Sigmoid colon (tissue), 4 donors: ENCODE measurements around the gene MAPT.

ENCODE experiments used
- EP300 ChIP-seq, 4 donors: sonication (generic); formaldehyde crosslinking; IDR thresholded peaks; one replicate each; pipeline ENCODE4 v1.6.1; 2017; ENCODE audit warnings: antibody characterized with exemption in 4 of 4
- TF ChIP-seq, protein P1 (sequence below), 4 experiments: fragments of 450-650 bp in 3 of 4; fragments of 200-600 bp in 1 of 4; IDR thresholded peaks; one replicate each; pipeline ENCODE4 v1.5.1; 2016 to 2019; ENCODE audit warnings: antibody characterized with exemption in 4 of 4, mild to moderate bottlenecking in 3 of 4, moderate library complexity in 2 of 4

DNA sequence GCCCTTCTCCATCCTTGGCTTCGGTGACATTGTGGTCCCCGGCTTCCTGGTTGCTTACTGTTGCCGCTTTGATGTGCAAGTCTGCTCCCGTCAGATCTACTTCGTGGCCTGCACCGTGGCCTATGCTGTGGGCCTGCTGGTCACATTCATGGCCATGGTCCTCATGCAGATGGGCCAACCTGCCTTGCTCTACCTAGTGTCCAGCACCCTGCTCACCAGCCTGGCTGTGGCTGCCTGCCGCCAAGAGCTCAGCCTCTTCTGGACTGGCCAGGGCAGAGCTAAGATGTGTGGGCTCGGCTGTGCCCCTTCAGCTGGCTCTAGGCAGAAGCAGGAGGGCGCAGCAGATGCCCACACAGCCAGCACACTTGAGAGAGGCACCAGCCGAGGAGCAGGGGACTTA, 48.1 kb upstream of the MAPT start:
- TF ChIP-seq, protein P1, sequence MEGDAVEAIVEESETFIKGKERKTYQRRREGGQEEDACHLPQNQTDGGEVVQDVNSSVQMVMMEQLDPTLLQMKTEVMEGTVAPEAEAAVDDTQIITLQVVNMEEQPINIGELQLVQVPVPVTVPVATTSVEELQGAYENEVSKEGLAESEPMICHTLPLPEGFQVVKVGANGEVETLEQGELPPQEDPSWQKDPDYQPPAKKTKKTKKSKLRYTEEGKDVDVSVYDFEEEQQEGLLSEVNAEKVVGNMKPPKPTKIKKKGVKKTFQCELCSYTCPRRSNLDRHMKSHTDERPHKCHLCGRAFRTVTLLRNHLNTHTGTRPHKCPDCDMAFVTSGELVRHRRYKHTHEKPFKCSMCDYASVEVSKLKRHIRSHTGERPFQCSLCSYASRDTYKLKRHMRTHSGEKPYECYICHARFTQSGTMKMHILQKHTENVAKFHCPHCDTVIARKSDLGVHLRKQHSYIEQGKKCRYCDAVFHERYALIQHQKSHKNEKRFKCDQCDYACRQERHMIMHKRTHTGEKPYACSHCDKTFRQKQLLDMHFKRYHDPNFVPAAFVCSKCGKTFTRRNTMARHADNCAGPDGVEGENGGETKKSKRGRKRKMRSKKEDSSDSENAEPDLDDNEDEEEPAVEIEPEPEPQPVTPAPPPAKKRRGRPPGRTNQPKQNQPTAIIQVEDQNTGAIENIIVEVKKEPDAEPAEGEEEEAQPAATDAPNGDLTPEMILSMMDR (IDR thresholded peaks at IDR 0.05) = no peak
- TF ChIP-seq EP300 (IDR thresholded peaks at IDR 0.05) = no peak
